ENCODE results near the gene SAMMSON.

SAMMSON gene

DNA sequence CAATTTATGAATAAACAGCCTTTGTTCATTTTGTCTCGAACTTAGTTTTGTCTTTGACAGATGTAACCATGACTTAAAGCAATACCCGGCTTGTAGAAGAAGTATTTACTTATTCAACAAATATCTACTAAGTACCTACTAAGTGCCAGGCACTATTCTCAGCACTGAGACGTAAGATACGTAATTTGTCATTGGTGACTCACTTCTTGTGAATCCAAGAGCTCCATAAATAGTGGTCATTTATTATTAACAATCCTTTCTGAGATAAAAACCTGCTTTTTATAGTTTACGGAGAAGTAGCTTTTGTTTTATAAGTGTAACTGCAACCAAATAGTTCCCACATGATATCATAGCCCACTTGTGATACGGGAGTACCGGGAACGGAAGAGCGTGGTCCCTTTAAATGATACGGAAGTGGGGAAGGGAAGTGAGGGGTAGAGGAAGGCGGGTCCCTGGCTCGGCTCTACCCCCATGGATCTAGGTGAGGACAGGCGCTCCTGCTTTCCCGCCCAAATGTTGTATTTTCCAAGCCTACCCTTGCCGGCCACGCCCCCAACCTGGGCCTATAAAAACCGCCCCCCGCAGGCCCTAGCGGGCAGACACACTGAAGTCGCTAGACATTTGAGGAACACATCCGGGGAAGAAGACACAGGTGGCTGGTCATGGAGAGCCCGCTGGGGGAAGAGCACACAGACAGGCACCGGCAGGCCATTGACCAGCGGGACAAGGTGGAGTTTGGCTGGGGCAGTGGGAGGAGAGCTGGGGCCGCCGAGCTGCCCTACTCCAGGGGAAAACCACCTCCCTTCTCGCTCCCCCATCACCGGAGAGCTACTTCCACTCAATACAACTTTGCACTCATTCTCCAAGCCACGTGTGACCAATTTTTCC, at the start of gene SAMMSON:
Gene SAMMSON (plus strand): TSS at position 594 of the 888 bp plus-strand sequence.
- DNase-seq = no peak

DNA sequence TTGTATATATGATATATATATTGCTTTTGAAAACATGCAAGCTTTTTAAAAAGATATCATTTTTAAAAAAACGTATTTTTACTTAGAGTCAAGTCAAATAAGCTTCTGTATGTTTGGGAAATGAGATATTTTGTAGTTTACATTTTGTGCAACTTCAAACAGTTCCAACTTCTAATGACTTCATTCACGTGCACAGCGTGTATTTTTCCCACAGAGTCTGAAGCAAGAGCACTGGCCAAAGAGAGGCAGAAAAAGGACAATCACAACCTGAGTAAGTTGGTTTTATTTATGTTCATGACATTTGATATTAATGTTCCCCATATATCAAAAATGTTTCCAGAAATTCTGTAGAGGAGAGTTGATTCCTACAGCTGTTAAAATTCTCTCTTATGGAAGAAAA, 47.9 kb upstream of the SAMMSON start:
- DNase-seq = no peak

DNA sequence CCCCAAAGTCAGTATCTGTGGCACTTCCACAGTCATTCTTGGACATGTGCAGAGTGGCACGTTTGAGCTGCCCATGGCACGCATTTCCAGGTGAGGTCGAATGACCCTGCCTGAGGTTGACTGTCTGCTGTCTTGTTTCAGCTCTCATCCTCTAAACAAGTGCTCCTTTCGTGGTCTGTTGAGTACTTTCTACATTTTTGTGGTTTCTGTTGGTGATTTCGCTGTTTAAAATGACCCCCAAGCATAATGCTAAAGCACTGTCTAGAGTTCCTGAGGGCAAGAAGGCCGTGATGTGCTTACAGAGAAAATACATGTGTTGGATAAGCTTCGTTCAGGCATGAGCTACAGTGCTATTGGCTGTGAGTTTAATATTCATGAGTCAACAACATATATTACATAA, 40.0 kb upstream of the SAMMSON start:
- DNase-seq = no peak

DNA sequence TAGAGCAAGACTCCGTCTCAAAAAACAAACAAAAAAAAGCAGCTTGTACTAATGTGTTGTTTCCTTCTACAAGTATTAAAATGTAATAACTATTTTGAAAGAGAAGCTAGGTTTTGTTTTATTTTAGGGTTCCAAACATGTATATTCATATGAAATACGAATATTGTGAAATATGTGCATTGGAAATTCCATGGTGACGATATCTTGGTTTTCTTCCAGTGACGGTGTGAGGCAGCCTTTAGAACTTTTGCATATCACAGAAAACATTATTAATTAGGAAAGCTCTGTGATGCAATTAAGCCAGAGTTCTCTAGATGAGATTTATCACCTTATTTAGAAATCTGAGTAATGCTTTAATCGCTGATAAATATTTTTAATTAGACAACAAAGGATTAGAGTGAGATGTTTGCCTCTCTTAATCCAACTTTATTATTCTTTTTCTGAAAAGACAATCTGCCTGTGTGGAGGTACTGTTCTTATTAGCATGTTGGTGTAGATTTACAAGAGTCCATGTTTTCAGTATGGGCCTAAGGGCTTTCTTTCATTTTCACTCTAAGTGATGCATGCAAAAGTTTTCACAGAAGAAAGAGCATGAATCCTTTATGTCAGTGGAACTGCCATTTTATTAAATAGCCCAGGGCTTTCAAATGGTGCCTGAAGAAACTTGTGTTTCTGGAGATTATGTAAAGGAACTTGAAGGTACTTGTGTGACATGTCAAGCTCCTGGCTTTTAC, 37.7 kb upstream of the SAMMSON start:
- DNase-seq = no peak

DNA sequence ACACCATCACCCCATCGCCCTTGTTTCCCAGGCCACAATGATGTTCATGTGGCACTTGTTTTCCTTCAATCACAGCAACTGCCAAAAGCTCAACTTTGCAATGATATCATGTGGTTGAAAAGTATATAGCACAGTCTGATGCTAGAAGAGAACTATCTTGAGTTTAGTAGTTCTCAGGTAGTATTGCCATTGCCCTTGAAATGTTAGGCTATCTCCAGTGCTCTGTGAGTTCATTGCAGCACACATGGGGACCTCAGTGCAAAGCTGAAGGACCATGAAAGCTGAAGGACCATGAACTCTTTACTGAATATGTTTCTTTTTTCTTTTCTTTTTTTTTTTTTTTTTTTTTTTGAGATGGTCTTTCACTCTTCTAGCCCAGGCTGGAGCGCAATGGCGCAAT, 35.9 kb upstream of the SAMMSON start:
- DNase-seq = no peak

DNA sequence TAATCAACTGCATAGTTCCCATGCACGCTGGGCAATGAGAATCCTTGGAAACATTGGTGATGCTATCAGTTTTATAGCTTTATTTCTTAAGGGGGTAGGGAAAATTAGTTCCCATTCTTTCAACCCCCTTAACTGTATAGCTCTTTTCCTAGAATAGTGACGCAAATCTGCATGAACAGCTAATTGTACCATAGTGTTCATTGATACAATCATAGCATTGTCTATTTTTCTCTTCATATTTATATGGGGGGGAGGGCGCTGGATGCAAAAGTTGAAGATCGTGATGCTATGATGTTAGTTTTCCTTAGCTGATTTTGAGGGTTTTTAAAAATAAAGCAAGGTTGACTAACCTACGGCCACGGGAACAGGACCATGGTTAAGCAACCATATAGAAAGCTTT, 32.4 kb upstream of the SAMMSON start:
- DNase-seq = no peak

DNA sequence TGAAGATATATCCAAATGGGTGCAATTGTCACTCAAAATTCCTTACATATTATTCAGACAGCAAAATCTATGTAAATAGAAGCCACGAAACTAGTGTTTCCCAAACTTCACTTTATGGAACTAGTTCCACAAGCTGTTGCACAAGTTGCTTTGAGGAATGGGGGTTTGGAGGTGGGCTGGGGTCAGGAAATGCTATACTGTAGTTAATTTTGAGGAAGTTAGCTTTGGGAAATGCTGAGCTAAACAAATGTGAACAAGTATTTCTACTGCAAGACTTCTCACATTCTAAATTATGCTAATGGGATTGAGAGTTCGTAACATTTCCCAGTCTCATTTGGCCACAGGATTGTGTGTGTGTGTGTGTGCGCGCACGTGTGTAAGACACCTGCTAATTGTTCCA, 28.7 kb upstream of the SAMMSON start:
- DNase-seq = no peak

GRCh38 chr3:69972672-69973071, 26.9 kb upstream of the SAMMSON start:
- no peak for DNase-seq

DNA sequence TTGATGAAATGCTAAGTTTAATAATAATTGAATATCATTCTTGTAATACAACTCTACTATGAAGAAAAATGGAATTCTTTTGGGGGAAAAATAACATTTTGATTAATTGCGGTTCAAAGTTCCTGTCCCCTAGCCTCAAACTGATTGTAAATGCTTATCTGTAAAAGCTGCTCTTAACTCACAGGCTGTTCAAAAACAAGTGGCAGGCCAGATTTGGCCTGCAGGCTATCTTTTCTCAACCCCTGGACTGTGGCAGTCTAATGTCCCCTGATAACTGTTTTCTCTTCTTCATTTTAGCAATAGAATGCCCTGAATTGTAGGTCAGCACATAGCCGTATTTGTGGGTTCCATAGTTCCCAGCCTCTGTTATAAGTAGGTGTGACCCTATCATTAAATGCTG, 23.5 kb upstream of the SAMMSON start:
- no peak for DNase-seq

DNA sequence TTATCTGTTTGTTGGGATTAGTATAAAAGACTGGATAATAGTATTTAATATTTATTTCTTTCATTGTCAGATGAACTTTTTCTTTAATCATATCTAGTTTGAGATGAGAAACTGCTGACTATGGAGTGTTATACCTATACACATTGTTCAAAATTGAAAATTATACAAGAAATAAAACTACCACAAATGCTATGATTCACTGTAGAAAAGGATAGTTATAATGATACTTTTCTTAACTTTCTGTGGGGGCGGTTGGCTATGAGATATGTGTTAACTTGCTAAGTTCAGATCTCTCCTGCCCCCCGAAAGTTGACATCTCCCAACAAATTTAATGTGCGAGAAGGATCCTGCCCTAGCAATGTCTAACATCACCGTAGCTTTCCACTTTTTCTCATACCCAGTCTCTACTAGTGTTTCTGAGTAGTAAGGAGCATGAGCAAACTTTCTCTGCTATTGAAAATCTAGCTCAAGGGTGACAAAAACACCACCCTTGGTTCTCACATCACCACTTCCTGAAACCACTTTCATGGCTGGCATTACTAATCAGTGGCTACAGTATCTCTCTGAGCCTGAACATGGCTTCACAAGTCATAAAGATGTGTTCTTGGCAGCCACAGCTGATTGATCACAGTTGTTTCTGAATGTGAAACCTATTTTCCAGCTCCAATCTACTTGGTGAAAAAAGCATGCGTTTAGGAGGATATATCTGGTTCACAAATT, 15.8 kb upstream of the SAMMSON start:
- DNase-seq = no peak

GRCh38 chr3:69985266-69985665, 14.3 kb upstream of the SAMMSON start:
- DNase-seq = no peak

GRCh38 chr3:69986419-69986818, 13.1 kb upstream of the SAMMSON start:
- no peak for DNase-seq

GRCh38 chr3:69987833-69988232, 11.7 kb upstream of the SAMMSON start:
- no peak for DNase-seq

DNA sequence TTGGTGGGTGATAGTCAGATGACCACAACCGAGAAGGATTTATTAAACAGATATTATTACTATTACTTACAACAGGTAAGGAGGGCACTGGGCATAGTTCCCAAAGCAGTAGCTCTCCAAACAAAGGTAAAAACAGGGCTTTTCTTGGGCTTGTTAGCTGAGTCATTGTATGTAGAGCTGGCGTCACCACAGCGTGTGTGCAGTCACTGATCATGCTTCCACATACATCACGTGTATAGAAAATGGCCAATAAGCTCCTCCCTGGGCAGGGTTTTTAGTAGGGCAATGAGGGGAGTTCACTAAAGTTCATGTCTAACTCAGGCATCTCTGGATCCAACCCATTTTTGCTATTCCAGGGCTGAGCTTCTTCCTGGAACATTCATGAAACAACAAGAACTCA, 5.8 kb upstream of the SAMMSON start:
- DNase-seq = no peak

- no peak for DNase-seq
Measured at GRCh38 chr3:69994919-69995318, 4.6 kb upstream of the SAMMSON start.

DNA sequence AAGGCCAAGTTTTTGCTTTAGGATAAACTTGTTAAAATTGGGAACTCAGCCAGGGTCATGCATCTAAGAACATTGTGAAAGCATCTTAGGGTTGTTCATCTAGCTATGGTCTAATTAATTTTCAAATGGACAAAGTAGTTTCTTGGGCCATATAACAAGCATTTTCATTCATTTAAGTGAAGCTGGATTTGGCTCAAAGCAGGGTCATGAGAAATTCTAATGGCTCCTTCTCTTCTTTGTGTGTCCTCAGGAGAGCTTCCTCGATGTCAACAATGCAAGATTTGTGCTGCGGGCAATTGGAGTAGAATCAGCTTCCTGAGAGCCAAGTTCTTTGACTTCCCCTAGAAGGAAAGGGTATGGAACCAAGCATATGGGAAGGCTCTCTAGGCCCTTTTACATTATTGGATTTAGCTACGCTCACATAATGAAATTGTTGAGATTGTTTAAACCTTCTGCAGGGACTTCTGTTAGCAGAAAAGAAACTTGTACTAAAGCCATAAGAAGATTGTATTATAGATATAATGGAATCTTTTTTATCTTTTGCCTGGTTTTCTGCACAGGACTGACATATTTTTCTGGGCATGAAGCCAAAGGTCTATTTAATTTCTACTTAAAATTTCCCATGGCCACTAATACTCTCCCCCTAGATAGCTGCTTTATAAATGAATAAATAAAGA, 1.8 kb upstream of the SAMMSON start:
- no peak for DNase-seq

- no peak for DNase-seq
Measured at GRCh38 chr3:69998759-69999139, 784 bp upstream of the SAMMSON start.

GRCh38 chr3:70000028-70000410, 486 bp downstream of the SAMMSON start:
- DNase-seq = no peak

- no peak for DNase-seq
Measured at GRCh38 chr3:70000563-70001081, 1.1 kb downstream of the SAMMSON start.

DNA sequence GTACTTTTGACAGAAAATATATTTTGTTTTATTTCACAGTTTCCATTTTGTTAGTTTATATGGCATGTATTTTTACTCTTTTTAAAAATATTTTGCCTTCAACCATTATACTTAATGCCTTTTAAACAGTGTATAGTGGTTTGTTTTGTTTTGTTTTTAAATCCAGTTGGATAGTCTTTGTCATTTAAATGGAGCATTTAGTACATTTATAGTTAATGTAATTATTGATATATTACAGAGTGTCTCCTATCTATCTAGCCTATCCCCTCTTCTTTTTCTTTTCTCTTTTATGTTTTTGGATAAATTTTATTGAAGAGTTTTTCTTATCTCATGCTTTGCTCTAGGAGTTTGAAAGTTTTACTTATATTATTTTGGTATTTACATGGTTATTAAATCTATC, 3.6 kb downstream of the SAMMSON start:
- no peak for DNase-seq

GRCh38 chr3:70006089-70006488, 6.6 kb downstream of the SAMMSON start:
- DNase-seq = no peak

- no peak for DNase-seq
Measured at GRCh38 chr3:70010346-70010745, 10.8 kb downstream of the SAMMSON start.

DNA sequence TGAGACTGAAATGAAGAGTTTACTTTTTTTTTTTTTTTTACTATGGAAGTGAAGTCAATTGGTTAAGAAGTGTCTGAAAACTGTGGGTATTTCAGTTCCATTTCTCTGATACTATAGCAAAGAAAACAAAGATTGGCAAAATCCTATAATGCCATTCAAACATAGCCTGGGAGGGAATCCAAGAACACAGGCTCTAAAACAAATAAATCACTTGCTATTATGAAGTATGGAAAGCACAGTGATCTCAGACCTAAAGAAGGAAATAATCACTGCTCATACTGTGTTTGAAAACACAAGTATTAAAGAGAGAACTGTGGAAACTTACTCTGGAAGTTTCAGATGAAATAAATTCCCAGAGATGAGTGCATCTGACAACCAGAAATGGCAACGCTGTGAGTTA, 12.0 kb downstream of the SAMMSON start:
- DNase-seq = no peak
